Measurements from ENCODE around the gene SHISA6.

Gene SHISA6

DNA sequence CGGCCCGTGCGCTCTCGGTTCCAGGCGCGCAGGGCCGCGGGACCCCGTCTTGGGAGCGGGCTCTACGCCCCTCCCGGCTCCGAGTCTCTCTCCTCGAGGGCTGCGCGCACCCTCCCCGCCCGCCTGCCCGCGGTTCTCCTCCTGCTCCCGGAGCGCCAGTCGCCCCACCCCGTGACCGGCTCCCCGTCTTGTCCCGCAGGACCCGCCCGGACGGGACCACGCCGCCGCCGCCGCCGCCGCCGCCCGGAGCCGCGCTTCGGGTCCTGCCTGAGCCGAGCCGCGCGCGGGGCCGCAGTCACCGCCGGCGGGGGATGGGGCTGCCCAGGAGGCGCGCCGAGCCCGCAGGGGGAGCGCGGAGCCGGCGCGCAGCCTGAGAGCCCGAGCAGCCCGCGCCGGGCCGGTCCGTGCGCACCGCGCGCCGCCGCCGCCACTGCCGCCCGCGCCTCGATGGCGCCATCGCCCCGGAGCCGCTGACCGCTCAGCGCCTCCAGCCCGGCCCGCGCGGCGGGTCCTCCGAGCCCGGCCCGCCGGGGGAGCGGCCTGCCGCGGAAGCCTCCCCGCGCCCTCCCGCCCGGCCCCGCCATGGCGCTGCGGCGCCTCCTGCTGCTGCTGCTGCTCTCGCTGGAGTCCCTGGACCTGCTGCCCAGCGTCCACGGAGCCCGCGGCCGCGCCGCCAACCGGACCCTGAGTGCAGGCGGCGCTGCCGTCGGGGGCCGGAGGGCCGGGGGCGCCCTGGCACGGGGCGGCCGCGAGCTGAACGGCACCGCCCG, at the start of gene SHISA6:
TSS of gene SHISA6 (plus strand) at position 373 of the 770 bp plus-strand sequence.
- Histone ChIP-seq H3K9ac (ENCODE audit: low read depth, low read length) (no peak within 1 kb of the TSS), H3K4me3 (ENCODE audit: low read depth, low read length) (peak within 1 kb of the TSS; percentile 55), H3K9me3 (ENCODE audit: control insufficient read depth, insufficient read depth, low read length) (no peaks in the 10 kb centered on the region), H3K4me1 (ENCODE audit: control insufficient read depth, insufficient read depth, low read length) (peaks cover 30% of the 10 kb centered on the region), H3K27ac (ENCODE audit: low read depth, low read length) (no peak within 1 kb of the TSS), H3K27me3 (ENCODE audit: control insufficient read depth, insufficient read depth, low read length) (peaks cover 73% of the 10 kb centered on the region), H3K36me3 (ENCODE audit: control insufficient read depth, insufficient read depth, low read length) (no peaks in the 10 kb centered on the region)

DNA sequence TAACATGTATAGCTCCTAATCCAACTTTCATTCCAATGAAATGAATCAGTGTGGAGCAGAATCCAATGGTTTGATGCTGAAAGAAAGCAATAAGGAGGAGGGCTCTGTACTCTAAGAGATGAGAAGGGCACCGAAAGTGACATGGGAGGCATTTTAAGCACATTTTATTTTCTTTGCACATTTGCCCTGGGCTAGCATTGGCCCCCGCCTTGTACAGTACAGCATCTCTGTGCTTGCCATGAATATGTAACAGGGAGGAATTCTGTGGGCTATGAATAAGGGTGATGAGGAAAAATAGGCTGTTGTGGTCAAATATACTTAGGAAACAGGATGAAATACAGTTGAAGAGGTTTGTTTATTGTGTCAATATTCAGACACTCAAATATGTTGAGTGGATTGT, 45.2 kb upstream of the SHISA6 start:
- H3K9ac ChIP-seq (ENCODE audit: low read depth, low read length) = no peak overlapping the region
- no peaks in the 10 kb centered on the region for H3K27me3 ChIP-seq (ENCODE audit: control insufficient read depth, insufficient read depth, low read length)
- H3K9me3 ChIP-seq (ENCODE audit: control insufficient read depth, insufficient read depth, low read length) = no peaks in the 10 kb centered on the region
- peaks cover 20% of the 10 kb centered on the region for H3K4me1 ChIP-seq (ENCODE audit: control insufficient read depth, insufficient read depth, low read length)
- H3K36me3 ChIP-seq (ENCODE audit: control insufficient read depth, insufficient read depth, low read length) = no peaks in the 10 kb centered on the region
- no peak overlapping the region for H3K27ac ChIP-seq (ENCODE audit: low read depth, low read length)
- H3K4me3 ChIP-seq (ENCODE audit: low read depth, low read length) = no peak overlapping the region

DNA sequence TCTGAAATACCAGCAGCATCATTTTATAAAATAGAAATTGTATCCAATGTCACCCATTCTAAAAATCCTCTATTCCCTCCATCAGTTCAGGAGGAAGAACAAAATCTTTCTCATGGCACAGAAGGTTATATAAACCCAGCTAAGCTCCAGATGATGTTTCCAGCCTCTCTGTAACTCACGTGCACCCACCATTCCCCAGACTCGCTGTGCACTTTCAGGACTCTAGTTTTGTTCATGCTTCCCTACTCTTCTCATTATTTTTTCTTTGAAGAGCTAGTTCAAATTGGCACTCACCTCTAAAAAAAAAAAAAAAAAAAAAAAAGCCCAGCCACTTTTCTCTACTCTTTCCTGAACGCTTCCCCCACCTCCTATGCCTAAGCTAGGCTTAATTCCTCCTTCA, 36.0 kb upstream of the SHISA6 start:
- H3K9ac ChIP-seq (ENCODE audit: low read depth, low read length) = no peak overlapping the region
- no peaks in the 10 kb centered on the region for H3K36me3 ChIP-seq (ENCODE audit: control insufficient read depth, insufficient read depth, low read length)
- H3K4me3 ChIP-seq (ENCODE audit: low read depth, low read length) = no peak overlapping the region
- no peaks in the 10 kb centered on the region for H3K27me3 ChIP-seq (ENCODE audit: control insufficient read depth, insufficient read depth, low read length)
- peaks cover 17% of the 10 kb centered on the region for H3K4me1 ChIP-seq (ENCODE audit: control insufficient read depth, insufficient read depth, low read length)
- H3K9me3 ChIP-seq (ENCODE audit: control insufficient read depth, insufficient read depth, low read length) = peaks cover 2% of the 10 kb centered on the region; the same call in 1 of the 2 replicates
- no peak overlapping the region for H3K27ac ChIP-seq (ENCODE audit: low read depth, low read length)

DNA sequence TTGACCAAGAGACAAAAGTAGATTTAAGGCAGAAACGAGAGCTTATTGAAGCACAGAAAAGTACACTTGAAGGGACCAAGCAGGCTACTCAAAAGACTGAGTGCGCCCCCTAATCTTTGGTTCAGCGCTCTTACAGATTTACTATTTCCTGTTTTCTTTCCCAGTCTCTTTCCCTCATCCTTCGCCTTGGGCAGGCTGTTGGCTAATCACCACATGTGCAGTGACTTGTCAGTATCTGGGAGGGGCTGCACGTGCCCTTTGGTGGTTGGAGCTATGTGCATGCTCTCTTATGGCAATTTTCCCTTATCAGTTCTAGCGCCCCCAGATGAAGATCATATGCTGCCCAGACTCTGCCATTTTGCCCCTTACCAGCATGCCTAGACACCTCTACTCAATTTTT, 35.4 kb upstream of the SHISA6 start:
- Histone ChIP-seq H3K27ac (ENCODE audit: low read depth, low read length) (no peak overlapping the region), H3K36me3 (ENCODE audit: control insufficient read depth, insufficient read depth, low read length) (no peaks in the 10 kb centered on the region), H3K4me1 (ENCODE audit: control insufficient read depth, insufficient read depth, low read length) (peaks cover 10% of the 10 kb centered on the region), H3K9me3 (ENCODE audit: control insufficient read depth, insufficient read depth, low read length) (peaks cover 4% of the 10 kb centered on the region; the same call in 1 of the 2 replicates), H3K27me3 (ENCODE audit: control insufficient read depth, insufficient read depth, low read length) (no peaks in the 10 kb centered on the region), H3K9ac (ENCODE audit: low read depth, low read length) (no peak overlapping the region), H3K4me3 (ENCODE audit: low read depth, low read length) (no peak overlapping the region)

DNA sequence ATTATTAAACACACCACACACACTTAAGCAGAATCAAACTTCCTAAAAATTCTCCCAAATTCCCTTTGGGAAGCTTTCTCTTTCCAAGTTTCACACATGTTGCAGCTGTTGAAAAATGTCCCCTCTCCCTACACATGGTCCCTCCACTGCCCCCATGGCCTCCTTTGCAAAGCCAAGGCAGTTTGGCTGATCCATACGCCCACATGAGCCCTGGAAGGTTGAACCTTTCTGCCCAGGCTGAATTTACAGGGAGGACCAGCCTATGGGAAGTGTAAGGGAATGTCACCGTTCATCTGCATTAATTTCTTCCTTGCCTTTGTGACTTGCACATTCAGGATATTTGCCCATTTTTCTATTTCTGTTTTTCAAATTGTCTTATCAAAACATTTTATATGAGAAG, 31.1 kb upstream of the SHISA6 start:
- Histone ChIP-seq H3K27ac (ENCODE audit: low read depth, low read length) (no peak overlapping the region), H3K4me3 (ENCODE audit: low read depth, low read length) (no peak overlapping the region), H3K36me3 (ENCODE audit: control insufficient read depth, insufficient read depth, low read length) (no peaks in the 10 kb centered on the region), H3K9ac (ENCODE audit: low read depth, low read length) (no peak overlapping the region), H3K9me3 (ENCODE audit: control insufficient read depth, insufficient read depth, low read length) (peaks cover 7% of the 10 kb centered on the region; the same call in 1 of the 2 replicates), H3K27me3 (ENCODE audit: control insufficient read depth, insufficient read depth, low read length) (no peaks in the 10 kb centered on the region), H3K4me1 (ENCODE audit: control insufficient read depth, insufficient read depth, low read length) (no peaks in the 10 kb centered on the region)

DNA sequence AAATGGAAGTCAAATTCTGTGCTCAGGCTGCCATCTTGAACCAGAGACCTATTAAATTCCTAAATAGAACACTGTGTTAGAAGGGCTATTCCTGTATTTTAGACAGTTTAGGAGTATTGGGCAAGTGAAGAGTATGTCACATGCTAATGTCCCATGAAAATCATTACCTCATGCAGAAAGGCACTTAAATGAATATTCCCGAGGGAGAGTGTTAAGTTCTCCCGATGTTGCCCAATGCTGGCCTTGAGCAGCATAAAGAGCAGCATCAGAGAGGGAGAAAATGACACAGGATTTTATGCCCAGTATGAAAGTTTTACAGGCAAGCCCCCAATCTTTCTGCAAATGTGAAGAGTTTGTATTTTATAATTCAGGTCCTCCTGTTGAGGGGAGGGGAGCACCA, 28.2 kb upstream of the SHISA6 start:
- no peak overlapping the region for H3K27ac ChIP-seq (ENCODE audit: low read depth, low read length)
- H3K4me1 ChIP-seq (ENCODE audit: control insufficient read depth, insufficient read depth, low read length) = no peaks in the 10 kb centered on the region
- H3K36me3 ChIP-seq (ENCODE audit: control insufficient read depth, insufficient read depth, low read length) = no peaks in the 10 kb centered on the region
- H3K9ac ChIP-seq (ENCODE audit: low read depth, low read length) = no peak overlapping the region
- peaks cover 7% of the 10 kb centered on the region; the same call in 1 of the 2 replicates for H3K9me3 ChIP-seq (ENCODE audit: control insufficient read depth, insufficient read depth, low read length)
- no peak overlapping the region for H3K4me3 ChIP-seq (ENCODE audit: low read depth, low read length)
- no peaks in the 10 kb centered on the region for H3K27me3 ChIP-seq (ENCODE audit: control insufficient read depth, insufficient read depth, low read length)

DNA sequence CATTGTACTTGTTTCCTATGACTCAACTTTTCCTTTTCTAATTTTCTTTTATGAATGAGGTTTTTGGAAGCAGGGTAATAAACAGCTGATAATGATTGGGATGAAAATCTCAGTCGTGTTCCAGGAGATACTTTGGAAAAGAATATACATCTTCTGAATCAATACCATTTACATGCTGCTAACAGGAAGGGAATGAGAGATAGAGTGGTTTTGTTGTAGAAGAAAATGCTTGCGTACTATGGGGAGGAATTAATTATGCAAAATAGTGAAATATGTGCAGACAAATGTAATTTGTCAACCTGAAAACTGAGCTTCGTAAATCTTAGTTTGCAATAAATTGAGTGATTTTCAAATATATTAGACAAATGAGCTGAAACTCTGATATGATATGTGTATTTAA, 24.0 kb upstream of the SHISA6 start:
- Histone ChIP-seq H3K9me3 (ENCODE audit: control insufficient read depth, insufficient read depth, low read length) (no peaks in the 10 kb centered on the region), H3K36me3 (ENCODE audit: control insufficient read depth, insufficient read depth, low read length) (no peaks in the 10 kb centered on the region), H3K9ac (ENCODE audit: low read depth, low read length) (no peak overlapping the region), H3K27ac (ENCODE audit: low read depth, low read length) (no peak overlapping the region), H3K4me1 (ENCODE audit: control insufficient read depth, insufficient read depth, low read length) (no peaks in the 10 kb centered on the region), H3K27me3 (ENCODE audit: control insufficient read depth, insufficient read depth, low read length) (no peaks in the 10 kb centered on the region), H3K4me3 (ENCODE audit: low read depth, low read length) (no peak overlapping the region)

DNA sequence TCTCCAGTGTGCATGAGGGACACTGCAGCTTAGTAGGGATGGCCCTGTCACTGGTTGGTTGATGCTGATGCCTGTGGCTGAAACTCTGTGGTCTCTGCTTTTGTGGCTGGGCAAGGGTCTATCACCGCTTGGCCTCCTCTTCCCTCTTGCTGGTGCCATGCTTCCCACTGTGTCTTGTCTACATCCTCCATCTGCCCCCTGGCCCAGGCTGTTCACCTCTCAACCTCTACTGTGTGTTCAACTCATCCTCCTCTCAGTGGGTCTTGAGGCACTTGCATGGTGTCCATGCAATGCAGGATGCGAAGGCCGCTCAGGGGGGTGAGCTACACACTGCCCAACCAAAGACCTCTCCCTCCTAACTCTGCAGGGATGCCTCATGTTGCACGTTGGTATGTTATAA, 19.8 kb upstream of the SHISA6 start:
- Histone ChIP-seq H3K36me3 (ENCODE audit: control insufficient read depth, insufficient read depth, low read length) (no peaks in the 10 kb centered on the region), H3K4me3 (ENCODE audit: low read depth, low read length) (no peak overlapping the region), H3K4me1 (ENCODE audit: control insufficient read depth, insufficient read depth, low read length) (no peaks in the 10 kb centered on the region), H3K9me3 (ENCODE audit: control insufficient read depth, insufficient read depth, low read length) (no peaks in the 10 kb centered on the region), H3K27ac (ENCODE audit: low read depth, low read length) (no peak overlapping the region), H3K27me3 (ENCODE audit: control insufficient read depth, insufficient read depth, low read length) (no peaks in the 10 kb centered on the region), H3K9ac (ENCODE audit: low read depth, low read length) (no peak overlapping the region)

DNA sequence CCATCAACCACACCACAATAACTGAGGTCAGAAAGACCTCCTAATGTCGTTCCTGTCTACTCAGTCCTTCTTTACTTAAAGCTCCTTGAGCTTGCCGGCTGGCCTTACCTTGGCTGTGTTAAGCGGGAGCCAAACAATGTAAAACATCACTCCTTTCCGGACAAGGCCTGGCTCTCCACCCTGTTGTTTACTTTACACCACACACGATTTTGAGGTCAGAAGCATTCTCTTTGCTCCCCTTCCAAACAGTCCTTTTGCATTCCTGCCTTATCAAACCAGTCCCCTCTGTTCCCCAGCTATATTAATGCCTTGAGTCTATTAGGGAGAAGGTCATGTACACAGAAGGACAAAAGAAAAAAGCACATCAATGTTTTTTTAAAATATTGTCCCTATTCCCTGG, 19.3 kb upstream of the SHISA6 start:
- no peaks in the 10 kb centered on the region for H3K4me1 ChIP-seq (ENCODE audit: control insufficient read depth, insufficient read depth, low read length)
- no peak overlapping the region for H3K4me3 ChIP-seq (ENCODE audit: low read depth, low read length)
- H3K9me3 ChIP-seq (ENCODE audit: control insufficient read depth, insufficient read depth, low read length) = no peaks in the 10 kb centered on the region

DNA sequence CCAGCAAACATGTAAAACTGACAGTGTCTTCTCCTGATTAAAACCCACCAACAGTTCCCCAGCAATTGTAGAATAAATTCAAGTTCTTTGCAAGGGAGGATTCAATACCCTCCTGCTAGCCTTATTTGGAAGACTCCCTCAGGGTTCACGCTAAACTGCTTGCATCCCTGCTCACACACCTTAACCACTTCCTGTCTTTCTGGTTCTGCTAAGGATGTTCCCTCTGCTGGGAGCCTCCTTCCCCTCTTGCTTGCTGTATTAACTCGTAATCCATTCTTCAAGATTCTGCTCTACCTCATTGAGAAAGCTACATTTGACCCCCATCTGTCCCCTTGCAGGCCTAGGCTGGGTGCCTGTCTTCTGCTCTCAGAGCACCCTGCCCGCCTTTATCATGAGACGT, 2.3 kb upstream of the SHISA6 start:
- Histone ChIP-seq H3K27me3 (ENCODE audit: control insufficient read depth, insufficient read depth, low read length) (peaks cover 58% of the 10 kb centered on the region), H3K4me1 (ENCODE audit: control insufficient read depth, insufficient read depth, low read length) (peaks cover 24% of the 10 kb centered on the region), H3K9me3 (ENCODE audit: control insufficient read depth, insufficient read depth, low read length) (no peaks in the 10 kb centered on the region), H3K27ac (ENCODE audit: low read depth, low read length) (no peak overlapping the region), H3K4me3 (ENCODE audit: low read depth, low read length) (no peak overlapping the region), H3K36me3 (ENCODE audit: control insufficient read depth, insufficient read depth, low read length) (no peaks in the 10 kb centered on the region), H3K9ac (ENCODE audit: low read depth, low read length) (no peak overlapping the region)

More for the DNA sequence above, 19.3 kb upstream of the SHISA6 start:
- H3K36me3 ChIP-seq (ENCODE audit: control insufficient read depth, insufficient read depth, low read length) = no peaks in the 10 kb centered on the region
- H3K27ac ChIP-seq (ENCODE audit: low read depth, low read length) = no peak overlapping the region
- no peak overlapping the region for H3K9ac ChIP-seq (ENCODE audit: low read depth, low read length)
- H3K27me3 ChIP-seq (ENCODE audit: control insufficient read depth, insufficient read depth, low read length) = no peaks in the 10 kb centered on the region

DNA sequence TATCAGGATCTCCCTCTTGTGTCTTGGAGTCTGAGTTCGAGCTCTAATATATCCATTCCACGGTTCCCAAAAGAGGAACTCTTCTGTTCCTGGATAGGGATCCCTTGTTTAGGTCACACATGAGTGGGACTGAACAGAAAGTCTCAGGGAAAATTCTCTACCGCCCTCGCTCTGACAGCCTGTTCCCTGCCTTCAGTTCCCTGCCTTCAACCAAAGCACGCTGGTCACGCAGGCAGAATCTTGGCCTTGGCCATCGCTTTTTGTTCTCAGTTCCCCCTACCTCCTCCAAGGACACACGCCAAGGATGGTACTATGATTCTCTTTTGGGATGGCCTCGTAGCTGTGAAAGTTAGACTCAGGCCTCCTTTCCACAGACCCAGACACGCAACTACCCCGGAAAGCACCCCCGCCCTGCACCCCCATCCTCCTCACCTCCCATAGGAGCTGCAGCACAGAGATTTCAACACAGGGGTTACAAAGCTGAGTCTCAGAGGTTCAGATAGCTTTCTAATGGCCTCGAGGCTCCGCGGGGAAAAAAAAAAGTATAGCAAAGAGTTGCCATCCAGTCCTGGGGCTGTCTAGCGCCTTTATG, 1.5 kb upstream of the SHISA6 start:
- Histone ChIP-seq H3K27me3 (ENCODE audit: control insufficient read depth, insufficient read depth, low read length) (peaks cover 66% of the 10 kb centered on the region), H3K36me3 (ENCODE audit: control insufficient read depth, insufficient read depth, low read length) (no peaks in the 10 kb centered on the region), H3K27ac (ENCODE audit: low read depth, low read length) (no peak overlapping the region), H3K4me3 (ENCODE audit: low read depth, low read length) (peak overlapping the region; percentile 55), H3K4me1 (ENCODE audit: control insufficient read depth, insufficient read depth, low read length) (peaks cover 26% of the 10 kb centered on the region), H3K9me3 (ENCODE audit: control insufficient read depth, insufficient read depth, low read length) (no peaks in the 10 kb centered on the region), H3K9ac (ENCODE audit: low read depth, low read length) (no peak overlapping the region)

Measured in HUES48 (cell line).